Activated T-helper 9 cell treated with anti-CD3 and anti-CD28 coated beads, Interleukin-2, amount 50 U/mL, for 16 hours (primary cell): ENCODE data around the gene DOK6.
"Not testable (repeated sequence)": the region's sequence is repeated elsewhere in the genome, so short reads cannot be mapped to it uniquely, and the experiment has no call there.

Experiments
- DNase-seq: peaks from one replicate; pipeline ENCODE4 v3.0.0-alpha.2; 2020; ENCODE audit warnings: low read depth

The DOK6 gene

DNA sequence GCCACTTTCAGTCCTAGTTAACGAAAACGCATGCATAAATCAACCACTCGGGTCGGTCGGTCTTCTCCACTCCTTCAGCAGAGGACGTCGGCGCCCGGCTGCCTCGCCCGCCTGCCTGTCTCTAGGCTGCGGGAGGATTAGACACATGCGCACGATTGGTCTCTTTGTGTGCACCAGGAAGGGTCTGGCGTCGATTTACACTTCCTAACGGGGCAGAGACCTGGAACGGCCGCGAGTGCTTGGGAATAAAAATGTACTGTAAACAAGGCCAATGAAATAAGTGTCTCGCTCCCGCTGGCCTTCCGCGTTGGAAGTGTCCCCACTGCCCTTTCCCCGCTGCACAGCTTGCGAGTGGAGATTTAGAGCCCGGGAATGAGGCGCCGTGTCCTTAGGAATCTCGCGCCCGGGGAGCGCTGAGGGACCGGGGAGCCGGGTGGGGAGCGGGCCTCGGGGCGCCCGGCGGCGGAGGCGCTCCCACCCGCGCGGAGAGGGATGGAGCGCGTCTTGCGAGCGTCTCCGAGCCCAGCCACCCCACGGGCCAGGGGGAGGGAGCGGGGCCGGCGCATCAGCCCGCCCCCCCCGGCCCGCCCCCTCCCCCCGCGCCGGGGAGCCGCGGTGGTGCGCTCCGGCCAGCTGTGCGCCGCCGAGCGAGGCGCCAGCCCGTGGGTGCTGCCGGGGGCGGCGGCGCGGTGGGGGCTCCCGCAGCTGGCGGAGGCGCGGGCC lies at the start of gene DOK6:
TSS of gene DOK6 (plus strand) at position 636 of the 723 bp plus-strand sequence.
- DNase-seq, result no peak

DNA sequence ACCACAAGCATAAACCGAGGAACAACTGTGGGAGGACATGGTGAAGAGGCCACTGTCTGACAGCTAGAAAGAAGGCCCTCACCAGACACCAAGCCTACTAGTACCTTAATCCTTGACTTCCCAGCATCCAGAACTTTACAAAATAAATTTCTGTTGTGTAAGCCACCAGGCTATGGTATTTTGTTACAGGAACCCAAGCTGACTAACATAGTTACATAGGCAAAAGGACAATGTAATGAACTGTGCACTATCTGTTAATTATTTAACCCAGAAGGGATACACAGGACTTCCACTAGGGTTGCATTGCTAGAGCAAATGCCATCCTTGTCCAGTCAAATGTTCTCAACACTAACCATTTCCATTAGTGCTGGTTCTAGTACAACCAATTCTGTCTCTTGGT lies 47.7 kb upstream of the DOK6 start:
- no peak for DNase-seq

DNA sequence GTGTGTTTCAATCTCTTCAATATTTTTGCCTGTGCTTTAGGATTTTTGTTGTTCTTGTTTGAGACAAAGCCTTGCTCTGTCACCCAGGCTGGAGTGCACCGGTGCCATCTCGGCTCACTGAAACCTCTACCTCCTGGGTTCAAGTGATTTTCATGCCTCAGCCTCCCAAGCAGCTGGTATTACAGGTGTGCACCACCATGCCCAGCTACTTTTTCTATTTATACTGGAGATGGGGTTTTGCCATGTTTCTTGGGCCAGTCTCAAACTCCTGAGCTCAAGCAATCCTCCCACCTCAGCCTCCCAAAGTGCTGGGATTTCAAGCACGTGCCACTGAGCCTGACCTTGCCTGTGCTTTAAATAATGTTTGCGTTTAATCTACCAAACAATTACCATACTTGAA lies 43.1 kb upstream of the DOK6 start:
- no peak for DNase-seq

DNA sequence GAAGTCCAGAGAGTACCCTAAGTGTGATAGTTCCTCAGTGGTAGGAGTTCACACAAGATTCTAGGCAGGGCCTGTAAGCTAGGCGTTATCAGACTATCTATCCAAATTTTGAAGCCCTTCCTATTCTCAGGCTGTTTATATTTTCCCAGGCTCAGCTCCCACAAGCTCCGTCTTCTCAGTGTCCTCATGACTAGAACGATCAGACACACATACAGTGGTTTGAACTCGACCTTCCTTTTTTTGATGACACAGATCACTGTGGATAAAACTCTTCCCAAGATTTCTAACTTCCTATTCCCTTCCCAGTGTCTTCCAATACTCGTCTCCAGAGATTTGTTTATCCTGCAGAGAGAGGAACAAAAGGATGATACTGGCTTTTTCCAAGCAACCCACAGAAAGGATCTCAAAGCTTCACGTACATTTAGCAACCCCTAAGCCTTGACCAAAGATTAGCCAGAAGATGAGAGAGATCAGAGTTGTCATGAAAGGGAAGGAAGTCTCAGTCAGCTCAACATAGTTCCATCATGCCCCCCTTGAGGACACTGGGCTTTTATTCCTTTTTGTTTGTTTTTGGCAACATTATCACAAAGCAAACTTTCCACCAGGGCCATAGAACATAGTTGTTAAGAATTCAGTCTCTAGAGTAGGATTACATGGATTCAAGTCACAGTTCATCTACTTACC lies 42.3 kb upstream of the DOK6 start:
- DNase-seq, result no peak

DNA sequence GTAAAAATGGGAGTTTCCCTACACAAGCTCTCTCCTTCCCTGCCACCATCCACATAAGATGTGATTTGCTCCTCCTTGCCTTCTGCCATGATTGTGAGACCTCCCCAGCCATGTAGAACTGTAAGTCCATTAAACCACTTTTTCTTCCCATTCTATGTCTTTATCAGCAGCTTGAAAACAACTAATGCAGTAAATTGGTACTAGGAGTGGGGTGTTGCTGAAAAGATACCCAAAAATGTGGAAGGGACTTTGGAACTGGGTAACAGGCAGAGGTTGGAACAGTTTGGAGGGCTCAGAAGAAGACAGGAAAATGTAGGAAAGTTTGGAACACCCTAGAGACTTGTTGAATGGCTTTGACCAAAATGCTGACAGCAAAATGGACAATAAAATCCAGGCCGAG lies 40.9 kb upstream of the DOK6 start:
- DNase-seq, result not testable (repeated sequence)

DNA sequence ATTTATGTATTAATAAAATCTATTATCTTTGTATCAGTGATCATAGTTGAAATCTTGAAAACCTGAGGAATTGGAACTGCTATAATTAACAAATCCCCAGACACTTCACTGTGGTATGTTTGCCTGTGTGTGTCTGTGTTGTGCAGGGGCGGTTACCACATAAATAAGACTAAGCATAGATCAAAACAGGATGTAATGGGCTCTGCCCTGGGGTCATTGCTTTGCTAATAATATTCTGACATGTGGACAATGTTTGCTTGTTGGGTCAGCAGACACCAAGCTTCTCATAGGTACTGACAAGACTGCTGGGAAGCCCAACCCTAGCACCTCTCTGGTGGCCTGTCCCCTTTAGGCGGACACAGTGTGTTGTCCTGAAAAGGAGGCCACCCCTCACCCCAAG lies 35.8 kb upstream of the DOK6 start:
- no peak for DNase-seq

DNA sequence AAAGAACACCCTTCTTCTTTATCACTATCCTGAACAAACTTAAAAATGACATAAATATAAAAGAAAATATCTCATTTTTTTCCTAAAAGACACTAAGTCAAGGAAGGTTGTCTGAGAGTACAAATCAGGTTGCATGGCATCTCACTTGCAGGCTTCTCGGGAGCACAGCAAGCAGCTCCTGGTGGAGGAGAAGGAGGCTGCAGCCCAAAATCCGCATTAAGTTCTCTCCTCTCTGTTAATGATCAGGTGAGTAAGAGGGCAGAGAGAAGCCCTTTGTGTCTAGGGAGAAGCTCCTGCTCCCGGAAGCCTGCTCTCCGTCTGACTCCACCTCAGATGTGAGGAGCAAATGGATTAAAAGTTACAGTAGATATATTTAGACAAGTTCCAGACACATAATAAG lies 35.0 kb upstream of the DOK6 start:
- no peak for DNase-seq

DNA sequence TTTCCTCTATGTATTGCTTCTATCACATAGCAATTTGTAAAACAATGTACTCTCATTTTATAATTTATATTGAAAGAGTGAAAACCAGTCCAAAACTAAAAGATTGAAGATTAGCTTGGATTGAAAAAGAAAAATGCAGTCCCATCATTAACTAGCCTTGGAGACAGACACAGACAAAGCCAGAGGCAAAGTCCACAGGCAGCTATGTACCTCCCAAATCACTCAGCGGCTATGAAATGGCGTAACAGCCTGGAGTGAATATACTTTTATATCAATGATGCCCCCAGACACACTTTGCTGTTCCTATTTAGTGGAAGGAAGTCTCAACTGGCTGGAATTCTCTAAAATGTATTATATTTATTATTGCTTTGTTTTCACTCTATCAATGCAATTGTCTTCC lies 33.6 kb upstream of the DOK6 start:
- DNase-seq, result no peak

DNA sequence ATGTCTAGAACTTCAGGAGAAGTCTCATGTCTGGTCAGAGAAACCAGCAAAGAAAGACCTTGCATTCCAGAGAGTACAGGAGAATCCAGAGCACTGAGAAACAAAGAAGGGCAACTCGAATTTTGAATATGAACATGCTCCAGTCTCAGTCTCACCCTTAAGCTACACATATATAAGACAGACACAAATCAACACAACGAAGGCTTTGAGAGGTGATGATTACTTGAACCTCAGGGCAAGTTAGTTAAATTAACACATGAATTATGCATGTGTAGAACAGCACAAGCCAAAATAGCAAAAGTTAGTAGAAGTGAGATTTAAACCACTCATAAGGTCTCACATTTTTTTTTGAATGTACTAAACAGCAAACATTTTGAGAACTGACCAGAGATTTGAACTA lies 29.0 kb upstream of the DOK6 start:
- DNase-seq, result no peak

DNA sequence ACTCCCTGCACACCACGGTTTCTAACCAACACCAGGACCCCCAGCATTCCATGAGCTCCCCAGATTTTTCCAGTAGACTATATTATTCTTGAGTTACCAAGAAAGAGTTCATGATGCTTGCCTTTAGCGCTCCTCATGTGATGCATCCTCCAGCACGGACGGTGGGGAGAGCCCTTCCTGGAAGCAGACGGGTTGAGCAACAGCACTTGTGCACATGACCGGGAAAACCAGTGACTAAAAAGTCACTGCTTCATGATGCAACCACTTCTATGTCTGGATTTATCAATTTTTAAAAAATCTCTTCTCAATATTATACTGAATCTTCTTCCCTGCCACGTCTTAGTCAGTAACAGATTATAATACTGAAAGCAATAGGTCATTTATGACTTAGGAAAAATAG lies 20.4 kb upstream of the DOK6 start:
- no peak for DNase-seq

DNA sequence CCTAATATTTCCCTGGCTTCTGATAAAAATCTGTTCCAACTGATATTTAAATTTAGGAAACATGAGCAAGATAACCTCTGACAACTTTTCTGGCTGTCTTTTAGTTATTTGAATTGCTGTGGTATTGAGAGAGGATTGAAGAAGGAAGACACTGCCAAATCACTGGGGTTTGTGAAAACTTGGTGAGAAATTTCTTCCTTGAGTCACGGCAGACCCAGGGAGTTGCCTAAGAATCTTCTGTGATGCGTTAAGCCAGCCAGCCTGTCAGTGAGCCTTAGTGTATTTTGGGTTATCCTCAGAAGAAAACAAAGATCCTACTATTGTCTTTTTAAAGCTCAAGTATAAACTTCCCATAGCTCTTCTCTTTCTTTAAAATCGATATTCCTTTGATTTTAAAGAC lies 17.5 kb upstream of the DOK6 start:
- no peak for DNase-seq

DNA sequence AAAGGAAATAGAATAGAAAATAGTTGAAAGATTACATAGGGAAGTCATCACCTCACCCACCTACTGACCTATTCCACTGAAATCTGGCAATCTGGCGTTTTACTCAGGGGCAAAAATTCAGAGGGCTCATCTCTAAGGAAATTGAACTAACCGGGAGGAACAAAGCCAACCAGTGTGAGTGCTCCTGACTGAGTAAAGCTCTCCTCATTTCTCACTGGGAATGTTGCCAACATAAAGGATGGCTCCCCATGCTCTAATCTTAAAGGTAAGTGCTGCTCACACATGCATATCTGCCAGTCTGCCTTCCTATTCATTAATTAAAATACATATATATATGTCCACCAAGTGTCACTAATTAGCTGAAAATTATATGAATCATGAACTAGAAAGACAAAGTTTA lies 13.5 kb upstream of the DOK6 start:
- no peak for DNase-seq

DNA sequence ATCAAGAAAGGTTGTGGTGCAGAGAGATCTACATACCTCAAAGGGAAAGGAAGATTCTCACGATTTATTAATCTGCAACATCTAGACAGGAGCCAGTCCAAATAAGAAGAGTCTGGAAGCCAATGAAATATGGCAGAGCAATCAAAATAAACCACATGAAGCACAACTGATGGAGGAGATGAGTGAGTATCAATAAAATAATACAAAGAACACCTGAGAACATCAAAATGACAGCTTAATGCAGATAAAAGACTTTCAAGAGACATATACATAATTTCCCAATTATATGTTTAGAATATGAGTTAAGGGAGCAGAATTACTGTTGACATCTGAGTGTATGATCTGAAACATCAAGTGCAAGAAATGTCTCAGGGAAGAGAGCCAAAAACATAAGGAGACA lies 12.5 kb upstream of the DOK6 start:
- DNase-seq, result no peak

DNA sequence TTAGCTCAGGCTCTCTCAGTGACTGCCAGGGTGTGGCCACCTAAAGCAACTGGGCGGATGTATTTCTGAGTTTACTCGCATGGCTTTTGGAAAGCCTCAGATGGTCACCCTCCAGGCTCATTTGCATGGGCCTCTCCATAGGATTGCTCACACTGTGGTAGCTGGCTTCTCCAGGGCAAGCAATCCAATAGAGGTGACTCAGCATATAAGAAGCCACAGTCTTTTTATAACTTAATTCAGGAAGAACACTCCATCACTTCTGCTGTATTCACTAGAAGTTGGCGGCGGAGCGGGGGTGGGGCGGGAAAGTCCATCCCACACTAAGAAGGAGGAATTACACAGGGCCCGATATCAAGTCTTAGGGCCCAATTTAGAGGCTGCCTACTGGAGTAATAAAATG lies 3.6 kb upstream of the DOK6 start:
- DNase-seq, result no peak

DNA sequence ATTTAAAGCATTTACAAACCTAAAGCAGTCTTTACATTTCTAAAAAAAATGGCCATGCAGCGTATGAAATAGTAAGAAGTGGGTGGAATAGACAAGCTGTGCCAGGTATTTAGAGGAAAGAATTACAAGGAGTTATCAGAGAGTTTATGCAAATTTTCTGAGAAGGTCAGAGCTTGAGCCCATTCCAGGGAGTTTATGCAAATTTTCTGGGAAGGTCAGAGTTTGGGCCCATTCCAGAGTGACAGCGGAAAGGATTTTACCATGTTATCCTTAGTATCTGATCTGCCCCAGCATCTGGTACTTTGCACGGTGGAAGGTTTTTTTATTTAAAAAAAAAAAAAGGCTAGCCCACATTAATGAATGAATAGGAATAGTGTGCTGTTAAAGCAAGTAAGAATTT lies 1.4 kb upstream of the DOK6 start:
- no peak for DNase-seq

DNA sequence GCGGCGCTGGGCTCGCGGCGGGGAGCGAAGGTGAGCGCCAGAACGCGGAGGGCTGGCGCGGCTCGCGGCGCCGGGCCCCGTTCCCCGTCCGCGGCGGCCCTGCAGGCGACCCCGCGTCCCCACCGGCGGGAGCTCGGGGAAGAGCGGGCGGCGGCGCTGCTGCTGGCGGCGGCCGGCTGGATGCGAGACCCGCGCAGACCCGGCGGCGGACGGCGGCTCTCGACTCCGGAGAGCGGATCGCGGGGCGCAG lies 213 bp downstream of the DOK6 start:
- DNase-seq, result no peak

DNA sequence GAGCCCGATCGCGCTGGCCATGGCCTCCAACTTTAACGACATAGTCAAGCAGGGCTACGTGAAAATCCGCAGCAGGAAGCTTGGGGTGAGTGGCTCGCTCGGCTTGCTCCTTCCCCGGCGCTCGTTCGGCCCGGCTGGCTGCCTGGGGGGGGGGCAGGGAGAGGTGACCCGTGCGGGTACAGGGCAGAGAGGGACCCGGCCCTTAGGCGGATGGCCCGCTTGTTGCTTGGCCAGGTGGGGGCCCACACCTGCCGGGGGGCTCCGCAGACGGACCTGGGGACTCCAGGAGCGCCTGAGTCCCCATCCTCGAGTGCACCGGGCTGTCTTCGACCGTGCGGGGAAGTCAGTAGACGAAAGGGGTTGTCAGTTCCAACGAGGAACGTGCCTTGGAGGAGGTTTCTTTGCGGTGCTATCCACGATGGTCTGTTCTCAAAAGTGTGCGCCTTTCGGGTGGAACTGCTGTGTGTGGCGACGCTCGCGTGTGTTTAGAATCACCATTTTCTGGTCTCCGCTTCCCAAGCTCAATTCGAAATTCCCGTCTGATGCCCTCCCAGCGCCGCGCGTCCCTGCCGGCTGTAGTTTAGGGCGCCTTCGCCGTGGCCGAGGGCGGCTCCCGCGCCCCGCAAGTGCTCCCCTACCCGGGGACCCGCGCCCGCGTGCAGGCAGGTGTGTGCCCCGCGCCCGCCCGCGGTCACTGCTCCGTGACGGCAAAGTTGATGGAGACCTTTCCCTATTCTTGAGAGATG lies 711 bp downstream of the DOK6 start:
- no peak for DNase-seq

DNA sequence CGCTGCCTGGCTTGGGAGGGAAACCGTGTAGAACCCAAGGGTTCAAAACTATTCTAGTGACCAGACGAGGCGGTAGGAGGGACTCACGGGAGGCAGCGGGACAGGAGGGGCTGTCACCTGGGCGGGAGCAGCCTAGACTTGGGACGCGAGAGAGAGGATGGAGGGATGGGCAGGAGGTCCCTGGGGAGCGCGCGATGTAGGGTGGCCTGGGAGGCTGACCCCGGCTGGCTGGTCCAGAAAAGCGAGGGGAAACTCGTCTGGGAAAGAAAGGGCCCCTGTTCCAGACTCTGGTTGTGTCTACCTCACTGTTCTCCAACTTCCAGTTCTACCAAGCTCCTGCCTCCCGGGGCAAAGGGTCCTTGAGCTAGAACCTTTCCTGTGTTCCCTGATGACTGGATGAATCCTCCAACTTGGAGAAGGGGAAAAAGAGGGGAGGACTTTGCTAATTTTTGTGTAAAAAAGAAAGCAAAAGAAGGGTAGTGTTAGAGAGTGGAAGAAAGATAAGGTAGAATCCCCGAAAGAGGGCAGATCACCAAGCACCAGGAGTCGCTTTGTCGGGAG lies 1.4 kb downstream of the DOK6 start:
- no peak for DNase-seq

DNA sequence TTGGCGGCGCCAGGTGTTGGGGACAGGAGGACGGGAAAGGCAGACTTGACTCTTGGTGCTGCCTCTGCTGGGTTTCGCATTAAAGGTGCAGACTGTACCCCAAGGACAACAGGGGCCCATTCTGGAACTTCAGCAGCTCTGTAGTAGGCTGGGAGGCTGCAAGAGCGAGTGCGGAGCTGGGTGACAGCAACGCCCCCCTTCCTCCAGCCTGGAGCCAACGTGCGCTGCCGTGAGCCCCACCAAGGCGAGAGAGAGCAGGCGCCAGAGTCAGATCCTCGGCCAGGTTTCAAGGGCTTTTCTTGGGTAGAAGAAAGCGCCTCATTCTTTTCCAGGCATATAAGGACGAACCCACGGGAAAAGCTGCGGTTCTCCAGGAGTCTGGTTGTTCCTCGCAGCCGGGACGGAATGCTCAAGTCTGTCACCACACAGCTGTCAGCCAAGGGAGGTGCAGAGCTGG lies 1.9 kb downstream of the DOK6 start:
- no peak for DNase-seq

DNA sequence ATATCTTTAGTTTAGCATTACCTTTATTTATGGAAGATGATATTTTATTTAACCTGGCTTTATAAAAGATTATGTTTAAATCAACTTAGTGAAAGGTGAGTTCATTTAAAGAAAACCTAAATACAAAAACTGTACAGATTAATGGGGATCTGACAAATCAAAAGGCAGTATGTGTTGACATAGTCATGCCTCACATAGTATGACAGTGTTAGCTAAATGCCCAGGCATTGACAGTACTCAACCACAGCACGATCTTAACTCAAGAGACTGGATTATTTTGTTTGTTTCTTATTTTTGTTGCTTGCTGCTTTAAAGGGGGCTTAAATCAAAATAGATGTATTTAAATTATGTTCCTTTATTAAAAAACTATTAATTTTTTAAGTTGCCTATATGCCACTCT lies 7.8 kb downstream of the DOK6 start:
- no peak for DNase-seq

DNA sequence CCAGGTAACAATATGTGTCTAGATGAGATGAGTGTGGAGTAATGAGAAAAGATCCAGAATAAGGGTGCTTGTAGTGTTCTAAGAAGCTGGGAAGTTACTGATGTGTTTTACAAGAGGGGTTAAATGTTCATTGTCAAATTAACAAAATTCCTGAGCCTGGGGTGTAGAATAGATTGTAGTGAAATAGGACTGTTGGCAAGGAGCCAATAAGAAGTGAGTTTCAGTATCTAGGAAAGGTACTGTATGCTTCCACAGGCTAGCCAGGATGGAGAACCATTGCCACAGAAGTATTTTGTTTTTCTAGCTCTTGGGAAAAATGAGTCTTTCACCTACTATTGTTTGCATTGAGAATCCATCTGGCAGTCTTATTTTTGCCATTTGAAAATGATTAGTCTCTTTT lies 10.5 kb downstream of the DOK6 start:
- DNase-seq, result no peak

DNA sequence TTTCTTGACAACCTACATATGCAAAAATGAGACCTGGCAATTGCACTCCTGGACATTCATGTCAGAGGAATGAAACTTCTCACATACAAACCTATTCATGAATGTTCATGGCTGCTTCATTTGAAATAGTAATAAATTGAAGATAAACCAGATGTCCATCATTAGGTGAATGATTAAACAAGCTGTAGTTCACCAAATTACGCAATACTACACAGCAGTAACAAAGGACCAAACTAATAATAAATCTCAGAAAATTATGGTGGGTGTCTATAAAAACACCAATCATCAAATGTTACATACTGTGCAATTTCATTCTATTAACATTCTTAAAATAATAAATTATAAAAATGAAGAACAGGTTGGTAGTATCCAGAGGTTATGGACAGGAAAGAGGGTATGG lies 13.5 kb downstream of the DOK6 start:
- no peak for DNase-seq

DNA sequence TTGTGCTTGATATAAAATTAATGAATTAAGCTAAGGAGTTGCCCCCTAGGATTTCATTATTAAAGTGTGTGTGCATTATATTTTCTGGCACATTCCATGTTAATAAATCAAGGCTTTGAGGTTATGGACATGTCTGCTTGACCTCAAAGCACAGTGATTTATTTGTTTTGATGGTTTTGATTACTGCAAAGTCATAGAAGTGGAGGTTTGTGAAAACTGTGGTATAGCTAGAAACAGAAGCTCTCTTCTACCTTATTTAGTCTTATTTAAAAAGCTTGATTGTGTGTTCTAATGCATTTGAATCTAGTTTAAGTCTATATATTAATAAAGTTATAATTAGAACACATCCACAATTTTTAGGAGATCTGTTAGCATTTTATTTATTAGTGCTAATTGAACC lies 32.2 kb downstream of the DOK6 start:
- no peak for DNase-seq
